Subcutaneous adipose tissue (tissue), 4 donors: ENCODE data around the gene QRSL1. TPM values are rescaled to one million over a fixed set of nuclear protein-coding genes. Genes with fewer than 3 reads are reported as not detected.

Experiments
- CTCF ChIP-seq: fragments of 450-650 bp; IDR thresholded peaks from one replicate; pipeline ENCODE4 v1.5.1; 2016; ENCODE audit warnings: low read depth, mild to moderate bottlenecking, control low read depth, antibody characterized with exemption, moderate library complexity
- total RNA-seq, 4 donors: library from RNA; depleted of rRNA; stranded (reverse); fragments of >200 nt; gene quantifications; one replicate each; pipeline ENCODE4 v1.1.0, GENCODE V29; 2016

Gene QRSL1
- 10 to 100 TPM in 1 of 4 donors, 1 to 10 TPM in 3; 6.4 to 12.9 (median 7.9) TPM for total RNA-seq

- TF ChIP-seq CTCF: no peak
Measured at GRCh38 chr6:106629103-106629858, at the start of gene QRSL1, which contains the start of gene RTN4IP1. TSS of gene QRSL1 (plus strand) at chr6:106629578. CDS start at chr6:106629682, 104 bp downstream. TSS of gene RTN4IP1 (minus strand) at chr6:106629498. CDS start at chr6:106629021, 477 bp downstream.

- TF ChIP-seq CTCF: no peak
Measured at GRCh38 chr6:106581468-106581867, 47.9 kb upstream of the QRSL1 start.

GRCh38 chr6:106586815-106587415 lies 42.5 kb upstream of the QRSL1 start:
- TF ChIP-seq CTCF: no peak

- no peak for TF ChIP-seq CTCF
Measured at GRCh38 chr6:106591111-106591825, 38.1 kb upstream of the QRSL1 start.

- no peak for TF ChIP-seq CTCF
Measured at GRCh38 chr6:106599440-106599839, 29.9 kb upstream of the QRSL1 start.

GRCh38 chr6:106600329-106600728 lies 29.0 kb upstream of the QRSL1 start:
- no peak for TF ChIP-seq CTCF
